DMS79 (cell line): Measurements from ENCODE around the gene FIBIN.
"Not testable (repeated sequence)": the region's sequence is repeated elsewhere in the genome, so short reads cannot be mapped to it uniquely, and the experiment has no call there.

Source experiments
- DNase-seq: peaks from one replicate; lab custom pipeline; 2025; lab: John Stamatoyannopoulos, UW

The FIBIN gene

DNA sequence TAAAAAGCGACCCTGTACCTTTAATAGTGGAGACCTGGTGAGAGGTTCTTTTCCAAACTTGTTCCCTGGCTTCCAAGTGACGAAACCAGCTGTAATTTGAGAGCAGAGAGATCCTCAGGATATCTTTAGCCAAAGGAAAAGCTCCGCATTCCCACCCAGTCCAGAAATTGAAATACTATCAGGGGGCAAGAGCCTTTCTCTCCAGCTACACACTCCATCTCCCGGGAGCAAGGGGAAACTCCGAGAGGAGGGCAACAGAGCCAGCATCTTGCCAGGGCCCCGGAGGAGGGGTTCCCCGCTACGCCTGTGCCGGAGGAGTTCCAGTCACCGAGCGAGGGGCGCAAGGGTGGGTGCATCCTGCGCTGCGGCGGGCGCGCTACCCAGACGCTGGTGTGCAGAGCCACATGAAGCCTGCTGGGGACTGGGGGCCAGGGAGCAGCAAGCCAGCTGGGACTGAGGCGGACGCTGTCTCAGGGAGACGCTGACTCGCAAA, at the start of gene FIBIN:
FIBIN (plus strand) TSS at position 148 of the 493 bp plus-strand sequence. CDS start 415 bp downstream, outside the sequence.
- DNase-seq: no peak

DNA sequence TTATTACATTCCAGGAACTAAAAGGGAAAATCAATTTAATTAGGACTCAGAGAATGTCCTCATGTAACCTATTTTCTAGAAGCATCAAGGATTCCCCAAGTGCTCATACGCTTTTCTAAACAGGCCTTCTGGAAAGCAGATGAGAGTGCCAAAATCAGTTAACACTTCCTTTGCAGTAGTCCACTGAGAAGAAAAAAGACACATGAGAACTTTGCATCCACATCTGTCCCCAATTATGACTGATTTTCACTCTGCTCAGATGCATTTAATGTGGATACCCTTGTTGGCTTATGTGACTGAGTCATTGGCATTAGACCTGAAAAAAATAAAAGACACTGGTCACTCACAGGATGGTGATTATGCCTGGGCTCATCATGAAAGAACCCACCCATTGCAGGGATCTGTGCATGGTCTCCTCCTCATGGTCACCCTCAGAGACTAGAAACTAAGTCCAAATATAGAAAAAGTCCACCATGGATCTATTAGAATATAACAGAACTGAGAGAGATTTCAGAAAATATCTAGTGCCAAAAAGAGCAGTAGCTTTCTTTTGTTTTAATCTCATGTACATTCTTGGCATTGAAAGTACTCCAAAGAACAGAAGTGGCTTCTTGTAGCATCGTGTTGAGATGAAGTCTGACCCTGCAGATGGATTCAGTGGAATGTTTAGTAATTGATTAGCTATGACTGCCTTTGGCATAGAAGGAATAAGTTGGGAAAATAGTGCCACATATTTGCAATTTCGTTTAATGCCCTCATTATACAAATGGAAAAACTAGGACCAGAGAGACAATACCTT, 48.8 kb upstream of the FIBIN start:
- DNase-seq: no peak

DNA sequence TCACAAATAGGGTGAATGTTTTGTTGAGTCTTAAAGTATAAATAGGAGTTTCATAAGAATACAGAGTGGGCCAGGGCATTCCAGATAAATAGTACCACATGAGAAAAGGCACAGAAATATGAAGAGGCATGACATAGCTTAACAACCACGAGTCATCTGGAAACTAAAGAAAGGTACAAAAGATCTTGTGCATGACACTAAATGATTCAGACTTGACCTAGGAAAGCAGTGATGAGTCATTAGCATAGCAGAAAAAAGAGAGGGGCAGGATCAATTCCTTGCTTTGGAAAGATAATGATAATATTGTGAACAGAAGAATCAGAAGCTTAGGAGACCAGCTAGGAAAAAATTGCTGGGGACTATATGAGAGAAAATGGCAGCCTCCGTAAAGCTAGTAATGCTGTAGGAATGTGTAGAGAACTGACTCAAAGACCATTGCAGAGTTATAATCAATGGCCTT, 47.6 kb upstream of the FIBIN start:
- DNase-seq: no peak

DNA sequence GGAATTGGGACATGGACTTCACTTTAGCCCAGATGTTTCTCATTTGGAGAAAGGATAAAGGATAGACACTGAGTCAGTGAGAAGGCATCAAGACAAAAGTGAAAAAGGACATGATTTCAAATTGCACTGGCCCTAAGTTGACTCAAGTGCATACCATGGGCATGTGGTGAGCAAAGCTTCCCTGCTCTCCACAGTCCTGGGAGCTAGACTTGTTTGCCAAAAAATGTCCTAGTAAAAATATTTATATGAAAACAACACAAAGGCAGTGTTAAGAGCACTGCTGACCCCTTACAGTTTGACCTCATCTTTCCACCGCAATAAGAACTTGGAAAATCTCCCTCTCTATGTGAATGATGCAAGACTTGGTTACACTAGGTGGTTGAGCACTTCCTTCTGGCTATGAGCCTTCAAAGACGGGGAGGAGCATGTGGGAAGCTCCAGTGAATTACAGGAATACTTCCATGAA, 46.5 kb upstream of the FIBIN start:
- DNase-seq: no peak

DNA sequence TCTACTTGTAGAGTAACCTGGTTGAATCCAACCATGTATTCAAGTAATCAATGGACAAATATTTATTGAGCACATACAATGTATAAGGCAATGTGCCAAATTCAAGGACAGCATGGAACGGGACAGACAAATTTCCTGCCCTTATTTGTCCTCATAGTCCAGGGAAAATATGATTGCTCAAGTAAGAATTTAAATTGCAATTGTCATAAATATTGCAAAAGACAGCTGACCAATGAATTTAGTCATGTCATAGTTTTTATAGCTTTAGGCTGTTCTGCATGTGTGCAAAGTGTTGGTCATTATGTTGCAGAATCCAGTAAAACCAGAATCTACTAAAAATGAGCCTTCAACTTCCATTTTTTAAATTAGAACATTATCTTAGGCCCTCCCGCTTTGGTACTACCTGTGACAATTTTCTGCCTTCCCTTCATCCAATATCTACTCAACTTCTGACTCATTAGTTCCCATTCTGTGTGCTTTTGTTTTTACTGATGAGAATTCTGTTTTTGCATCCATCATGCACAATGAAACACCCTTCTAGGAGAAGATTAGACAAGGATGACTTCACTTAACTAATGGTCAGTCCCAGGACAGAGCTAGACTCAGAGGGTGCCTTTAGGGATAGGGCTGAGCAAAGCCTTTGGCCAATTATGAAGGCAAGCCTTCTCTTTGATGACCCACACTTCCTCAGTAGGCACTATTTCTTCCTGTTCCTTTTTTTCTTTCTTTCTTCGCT, 45.8 kb upstream of the FIBIN start:
- no peak for DNase-seq

DNA sequence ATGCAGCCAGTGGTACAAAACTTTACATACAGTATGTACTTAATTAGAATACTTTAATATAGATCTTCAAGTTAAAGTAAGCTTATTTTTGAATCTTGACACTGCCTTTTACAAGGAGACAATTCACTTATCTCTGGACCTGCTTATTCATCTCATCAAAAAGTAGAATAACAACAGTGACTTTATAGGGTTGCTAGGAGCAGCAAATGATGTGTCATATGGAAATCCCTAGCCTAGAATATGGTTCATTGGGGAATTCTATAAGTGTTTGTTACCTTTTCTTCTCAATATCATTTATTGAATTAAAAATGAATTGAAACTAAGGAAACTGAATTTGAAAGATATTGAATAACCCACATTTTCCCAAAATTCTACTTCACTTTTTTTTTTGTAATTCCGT, 45.0 kb upstream of the FIBIN start:
- DNase-seq: no peak

DNA sequence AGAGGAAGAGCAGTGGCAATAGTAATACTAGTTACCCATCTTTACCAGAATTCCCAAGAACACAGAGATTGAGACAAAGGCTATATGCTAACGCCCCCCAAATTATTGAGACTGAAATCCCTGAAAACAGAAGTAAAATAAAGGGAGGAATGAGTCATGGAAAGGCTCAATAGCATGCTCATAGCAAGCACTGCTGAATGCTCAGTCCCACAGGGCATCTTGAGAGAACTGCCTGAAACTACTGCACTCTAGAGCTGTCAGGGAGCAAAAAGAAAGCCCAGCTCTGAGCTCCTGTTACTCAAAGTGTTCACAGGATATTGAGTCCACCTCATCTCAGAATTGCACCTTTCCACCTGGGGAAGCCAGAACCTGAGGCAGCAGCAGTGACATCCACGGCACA, 44.1 kb upstream of the FIBIN start:
- no peak for DNase-seq

DNA sequence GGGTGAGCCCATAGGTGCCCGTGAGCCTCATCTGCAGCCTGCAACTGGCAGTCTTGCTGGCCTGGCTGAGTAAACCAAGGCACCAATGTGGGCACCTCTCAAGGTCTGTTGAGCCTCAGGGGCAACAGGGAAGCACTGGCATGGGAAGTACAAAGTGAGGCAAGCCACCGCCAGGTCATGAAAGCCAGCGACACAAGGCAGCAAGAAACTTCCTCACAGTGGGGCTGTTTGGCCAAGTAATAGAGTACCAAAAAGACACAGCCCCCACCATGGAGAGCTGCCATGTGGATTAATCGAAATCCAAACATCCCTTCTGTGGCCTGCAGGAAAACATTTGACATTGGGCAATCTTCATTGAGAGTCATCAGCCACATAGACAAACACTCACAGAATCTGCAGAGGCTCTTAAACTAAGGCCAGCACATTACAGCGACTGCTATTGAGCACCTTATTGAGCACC, 43.6 kb upstream of the FIBIN start:
- no peak for DNase-seq

DNA sequence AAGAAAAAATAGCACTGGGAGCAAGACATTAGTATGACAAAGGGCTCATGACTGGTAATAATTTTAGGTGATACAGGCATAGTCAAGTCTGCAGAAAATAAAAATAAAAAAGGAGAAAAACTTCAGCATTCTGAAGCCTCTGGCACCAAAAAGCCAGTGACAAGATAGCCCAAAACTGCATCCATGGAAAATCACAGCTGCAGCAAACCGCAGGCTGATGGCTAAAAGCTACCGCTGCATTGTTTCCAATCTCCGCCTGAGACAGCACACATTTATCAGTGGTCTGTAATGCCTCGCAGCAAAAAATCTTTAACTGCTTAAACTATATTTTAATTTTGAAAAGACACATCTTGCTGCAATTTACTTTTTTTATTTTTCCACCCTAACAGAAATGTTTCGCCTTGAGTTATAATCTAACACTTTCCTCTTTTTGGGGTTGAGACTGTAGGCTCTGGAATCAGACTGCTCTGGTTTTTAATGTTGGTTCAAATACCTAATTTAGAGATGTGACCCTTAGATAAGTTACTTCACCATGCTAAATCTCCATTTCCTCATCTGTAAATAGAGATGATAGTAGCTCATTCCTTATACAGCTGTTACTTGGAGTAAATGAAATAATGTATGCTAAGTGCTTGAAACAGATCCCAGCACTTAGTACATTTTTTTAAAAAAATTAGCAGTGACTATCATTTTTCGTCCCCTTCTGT, 42.0 kb upstream of the FIBIN start:
- DNase-seq: no peak

DNA sequence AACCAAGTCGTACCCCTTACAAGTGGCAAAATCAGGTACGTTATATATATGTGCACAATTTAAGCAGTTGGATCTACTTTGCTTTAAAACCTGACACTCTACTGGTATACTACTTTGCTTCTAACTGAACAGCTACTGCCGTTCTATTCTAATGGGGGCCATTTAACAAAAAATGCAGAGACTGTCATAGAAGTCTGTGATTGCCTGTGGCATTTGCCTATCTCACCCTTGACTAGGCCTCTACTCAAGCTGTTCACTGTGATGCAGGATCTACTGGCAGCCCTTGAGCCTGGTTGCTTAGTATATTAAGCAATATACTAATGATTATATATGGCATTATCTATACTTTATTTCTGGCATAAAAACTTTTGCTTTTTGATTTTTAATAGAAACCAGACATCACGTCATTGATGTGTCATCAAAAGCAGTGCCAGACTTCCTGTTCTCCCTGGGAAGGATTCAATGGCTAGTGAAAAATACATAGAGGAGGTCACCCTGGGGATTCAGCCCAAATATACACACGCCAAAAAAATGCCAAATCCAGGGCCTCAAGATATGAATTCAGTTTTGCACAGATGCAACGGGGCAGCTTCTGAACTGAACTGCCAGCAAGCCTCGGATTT, 40.0 kb upstream of the FIBIN start:
- no peak for DNase-seq

DNA sequence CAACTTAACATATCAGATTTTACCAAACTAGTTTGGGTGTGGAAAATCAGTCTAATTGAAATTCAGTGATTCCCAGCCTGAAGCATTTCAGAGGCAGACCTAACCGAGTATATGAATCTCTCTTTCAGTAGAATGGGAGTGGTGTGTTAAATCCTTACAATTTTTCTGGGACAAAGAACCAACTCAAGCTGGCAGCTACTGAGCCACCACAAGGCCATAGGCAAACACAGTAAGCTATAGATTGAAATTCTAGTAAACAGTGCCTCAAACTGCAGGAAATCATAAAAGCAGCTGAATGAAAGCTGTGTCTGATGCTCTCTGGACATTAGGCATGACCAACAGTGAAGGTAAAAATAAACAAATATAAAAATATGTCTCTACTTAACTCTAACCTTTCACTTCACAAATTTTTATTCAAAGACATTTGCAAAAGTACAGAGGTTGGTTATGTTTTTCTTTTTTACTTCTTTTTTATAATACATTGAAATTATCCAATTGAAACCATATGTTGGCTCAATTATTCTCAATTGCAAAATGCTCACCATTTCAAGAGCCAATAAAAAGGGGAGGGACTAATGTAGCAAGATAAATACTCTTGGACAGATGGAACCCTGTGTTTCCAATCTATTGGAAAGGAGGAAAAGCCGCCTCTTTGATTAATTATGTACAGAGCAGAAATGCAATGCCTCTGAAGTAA, 35.8 kb upstream of the FIBIN start:
- no peak for DNase-seq

DNA sequence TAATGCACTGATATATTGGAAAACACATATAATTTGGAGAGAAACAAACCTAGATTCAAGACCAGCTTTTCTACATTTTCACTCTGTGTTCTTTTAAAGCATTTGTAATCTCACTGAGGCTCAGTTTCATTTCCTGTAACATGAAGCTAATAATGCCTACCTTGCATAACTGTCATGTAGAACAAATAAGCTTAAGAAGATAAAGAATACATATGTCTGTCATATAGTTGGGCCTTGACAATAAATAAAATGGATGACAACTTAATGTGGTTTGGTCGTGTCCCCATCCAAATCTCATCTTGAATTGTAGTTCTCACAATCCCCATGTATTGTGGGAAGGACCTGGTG, 35.2 kb upstream of the FIBIN start:
- DNase-seq: no peak

DNA sequence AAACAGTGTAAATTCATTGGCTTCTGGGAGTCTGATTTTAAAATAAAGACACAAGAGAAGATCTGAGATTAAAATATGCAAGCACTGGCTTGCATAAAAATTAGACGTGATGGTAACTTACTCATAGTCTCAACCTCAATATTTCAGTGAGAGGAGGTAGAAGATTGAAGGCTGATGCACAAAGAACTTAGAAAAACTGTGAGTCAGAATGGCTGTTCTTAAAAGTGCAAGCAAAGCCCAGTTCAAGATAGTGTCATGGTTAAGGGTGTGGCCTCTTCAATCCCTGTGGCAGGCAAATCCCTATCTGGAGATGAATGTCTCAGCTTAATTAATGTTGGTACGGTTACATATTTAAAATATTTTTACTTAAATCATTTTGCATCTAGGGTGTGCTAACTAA, 33.6 kb upstream of the FIBIN start:
- DNase-seq: no peak

DNA sequence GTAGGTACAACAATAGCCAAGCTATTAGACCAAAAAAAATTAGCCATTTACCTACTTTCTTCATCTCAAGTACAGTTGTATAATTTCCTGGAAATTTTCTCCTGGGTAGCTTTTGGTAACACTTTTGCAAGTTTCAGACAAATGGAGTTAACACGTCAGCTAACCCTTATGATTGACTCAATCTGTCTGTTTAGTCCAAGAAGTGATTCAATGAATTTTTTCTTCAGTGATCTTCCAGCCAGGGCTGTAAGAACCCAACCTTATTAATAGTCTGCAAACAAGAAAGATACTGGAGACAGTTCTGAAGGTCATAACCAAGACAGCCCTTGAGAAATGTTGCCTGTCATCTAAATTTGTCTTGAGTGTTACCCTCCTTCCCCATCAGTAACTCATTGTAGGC, 30.1 kb upstream of the FIBIN start:
- no peak for DNase-seq

DNA sequence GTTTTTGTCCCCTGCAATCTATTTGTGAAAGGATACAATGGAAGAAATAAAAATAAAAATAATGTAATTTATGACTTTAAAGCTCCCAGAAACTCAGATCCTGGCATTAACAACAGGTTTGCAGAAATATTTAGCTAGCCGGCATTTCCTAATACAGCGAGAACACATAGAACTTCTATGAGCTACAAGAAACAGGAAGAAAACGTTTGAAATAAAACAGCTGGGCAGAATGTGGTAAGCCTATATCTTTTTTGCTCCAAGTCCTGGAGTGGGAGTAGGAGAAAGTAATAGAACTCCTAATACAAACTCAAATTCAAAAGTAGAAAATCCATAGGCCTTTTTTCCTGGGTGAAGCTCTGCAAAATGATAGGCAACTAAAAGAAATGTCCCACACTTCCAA, 29.6 kb upstream of the FIBIN start:
- DNase-seq: no peak

DNA sequence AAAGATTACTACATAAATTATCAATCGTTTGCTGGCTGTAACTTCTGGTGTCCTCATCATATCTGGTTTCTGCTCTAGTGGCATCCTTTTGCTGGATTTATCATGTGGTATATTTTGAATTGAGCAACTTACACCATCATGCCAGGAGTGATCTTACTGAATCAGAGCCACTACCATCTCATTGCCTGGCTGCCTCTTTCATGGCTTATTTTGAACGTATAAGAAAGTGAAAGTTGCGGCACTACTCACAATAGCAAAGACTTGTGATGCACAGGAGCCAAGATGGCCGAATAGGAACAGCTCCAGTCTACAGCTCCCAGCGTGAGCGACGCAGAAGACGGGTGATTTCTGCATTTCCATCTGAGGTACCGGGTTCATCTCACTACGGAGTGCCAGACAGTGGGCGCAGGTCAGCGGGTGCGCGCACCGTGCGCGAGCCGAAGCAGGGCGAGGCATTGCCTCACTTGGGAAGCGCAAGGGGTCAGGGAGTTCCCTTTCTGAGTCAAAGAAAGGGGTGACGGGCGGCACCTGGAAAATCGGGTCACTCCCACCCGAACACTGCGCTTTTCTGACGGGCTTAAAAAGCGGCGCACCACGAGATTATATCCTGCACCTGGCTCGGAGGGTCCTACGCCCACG, 28.9 kb upstream of the FIBIN start:
- not testable (repeated sequence) for DNase-seq

DNA sequence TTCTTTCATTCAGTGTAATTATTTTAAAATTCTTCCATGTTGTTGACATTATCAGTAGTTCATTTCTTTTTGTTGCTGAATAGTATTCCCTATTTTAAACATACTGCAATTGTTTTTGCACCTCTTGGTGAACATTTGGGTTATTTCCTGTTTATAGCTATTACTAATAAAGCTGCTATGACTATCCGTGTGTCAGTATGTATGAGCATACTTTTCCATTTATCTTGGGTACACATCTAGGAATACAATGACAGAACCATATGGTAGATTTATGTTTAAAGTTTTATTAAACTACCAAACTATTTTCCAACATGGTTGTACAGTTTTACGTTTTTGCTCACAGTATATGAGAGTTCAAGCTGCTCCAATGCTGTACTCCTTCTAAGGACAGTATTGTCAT, 22.0 kb upstream of the FIBIN start:
- DNase-seq: no peak

DNA sequence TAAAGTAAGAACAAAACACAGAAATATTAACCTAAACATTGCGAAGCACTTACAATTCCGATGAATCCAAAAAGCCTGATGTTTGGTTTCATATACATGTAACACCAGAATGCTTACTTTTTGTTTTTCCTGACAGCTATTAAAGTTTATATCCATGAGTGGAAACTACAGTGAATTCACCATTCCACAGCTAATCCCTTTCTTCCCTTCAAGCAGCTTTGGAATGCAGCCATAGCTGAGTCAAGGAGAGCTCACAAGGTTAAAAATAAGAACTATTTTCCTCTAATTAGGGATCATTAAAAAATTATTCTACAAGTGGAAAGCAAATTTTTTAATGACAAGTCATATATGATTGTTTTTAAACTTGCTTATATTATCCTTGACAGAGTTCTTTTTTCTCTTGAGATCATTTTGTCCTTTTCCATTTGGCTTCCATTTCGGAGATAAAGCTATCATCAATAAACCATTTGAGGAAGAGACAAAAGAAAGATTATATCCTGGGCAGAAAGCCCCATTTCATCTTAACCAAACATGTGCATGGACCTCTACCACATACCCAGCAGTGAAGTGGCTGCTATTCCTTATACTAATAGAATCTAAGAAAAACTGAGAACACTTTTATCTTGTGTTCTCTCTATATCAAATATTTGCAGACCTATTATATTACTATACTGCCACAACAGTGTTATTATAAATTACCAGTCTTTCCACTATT, 19.7 kb upstream of the FIBIN start:
- DNase-seq: no peak

DNA sequence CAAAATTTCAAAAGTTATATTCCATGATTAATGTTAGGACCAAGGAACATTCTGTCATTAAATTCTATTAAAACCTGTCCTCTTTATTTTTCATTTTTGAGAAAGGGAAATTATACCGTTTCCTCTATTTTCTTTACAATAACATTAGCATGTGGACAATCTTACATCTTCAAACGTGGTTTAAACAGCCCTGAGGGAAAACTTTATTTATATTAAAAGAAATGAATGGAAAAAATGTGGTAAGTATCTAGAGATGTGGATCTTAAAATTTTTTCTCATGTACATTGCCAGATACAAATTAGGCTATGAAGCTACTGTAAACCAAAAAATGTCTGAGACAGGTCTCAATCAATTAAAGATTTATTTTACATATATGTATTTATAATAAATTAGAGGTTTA, 18.9 kb upstream of the FIBIN start:
- no peak for DNase-seq

DNA sequence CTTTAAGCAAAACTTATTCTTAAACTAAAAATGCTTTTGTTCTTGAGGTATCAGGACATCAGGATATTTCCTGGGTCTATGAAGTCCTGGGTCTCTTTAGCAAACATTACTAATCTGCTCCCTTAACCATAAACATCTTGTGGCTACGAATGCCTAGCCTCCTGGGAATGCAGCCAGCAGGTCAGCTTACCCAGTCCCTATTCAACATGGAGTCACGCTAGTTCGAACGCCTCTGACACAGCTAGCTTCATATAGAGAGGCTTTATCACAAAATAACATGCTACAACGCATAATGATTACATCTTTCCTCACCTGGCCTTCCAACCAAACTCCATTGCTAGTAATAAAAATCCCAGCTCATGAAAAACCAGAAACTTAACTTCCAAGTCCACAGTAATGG, 17.5 kb upstream of the FIBIN start:
- no peak for DNase-seq
